Neutrophil (primary cell): ENCODE data around the gene PTPRD.
"Not testable (repeated sequence)": the region's sequence is repeated elsewhere in the genome, so short reads cannot be mapped to it uniquely, and the experiment has no call there.

ENCODE experiments used
- H3K27ac ChIP-seq: fragments of 200-600 bp; sonication (generic); 2 replicates; pipeline ENCODE4 v1.5.1; 2016; ENCODE audit warnings: mild to moderate bottlenecking, moderate library complexity
- H3K27me3 ChIP-seq: fragments of 200-600 bp; sonication (generic); 2 replicates; pipeline ENCODE4 v1.6.0; 2016; ENCODE audit warnings: mild to moderate bottlenecking
- H3K36me3 ChIP-seq: fragments of 200-600 bp; sonication (generic); 2 replicates; pipeline ENCODE4 v1.5.1; 2017
- H3K4me1 ChIP-seq, 2 experiments: fragments of 200-600 bp in 1 of 2; sonication (generic) in 1 of 2; 1 replicate in 1 of 2; 2 replicates in 1 of 2; pipeline versions ENCODE4 v1.5.1 to v1.6.1; 2013 to 2016; ENCODE audit warnings: low read depth in 1 of 2, low read length in 1 of 2, mild to moderate bottlenecking in 1 of 2, moderate library complexity in 1 of 2; ENCODE audit not compliant: control insufficient read depth in 1 of 2, insufficient read depth in 1 of 2
- H3K4me3 ChIP-seq, 2 experiments: fragments of 200-600 bp in 1 of 2; sonication (generic) in 1 of 2; 1 replicate in 1 of 2; 2 replicates in 1 of 2; pipeline ENCODE4 v1.5.1; 2013 to 2016; ENCODE audit warnings: low read depth in 1 of 2, low read length in 1 of 2, mild to moderate bottlenecking in 1 of 2, moderate library complexity in 1 of 2
- H3K9me3 ChIP-seq: fragments of 200-600 bp; sonication (generic); 2 replicates; pipeline ENCODE4 v1.5.1; 2016
- CTCF ChIP-seq: fragments of 200-600 bp; sonication (generic); IDR thresholded peaks from 2 replicates; pipeline ENCODE4 v1.5.1; 2016; ENCODE audit warnings: antibody characterized with exemption

PTPRD gene

GRCh38 chr9:9326749-9327148 lies 1286.1 kb downstream of the PTPRD start:
- TF ChIP-seq CTCF, result no peak
- Histone ChIP-seq H3K27me3 (no peaks in the 10 kb centered on the region), H3K36me3 (no peaks in the 10 kb centered on the region), H3K4me1 (no peaks in the 10 kb centered on the region), H3K4me3 (no peak overlapping the region), H3K27ac (no peak overlapping the region), H3K9me3 (no peaks in the 10 kb centered on the region)

GRCh38 chr9:9319007-9319406 lies 1293.8 kb downstream of the PTPRD start:
- no peak overlapping the region for H3K4me3 ChIP-seq
- H3K9me3 ChIP-seq, result no peaks in the 10 kb centered on the region
- no peaks in the 10 kb centered on the region for H3K4me1 ChIP-seq
- no peaks in the 10 kb centered on the region for H3K36me3 ChIP-seq
- no peak overlapping the region for H3K27ac ChIP-seq
- TF ChIP-seq CTCF, result no peak
- no peaks in the 10 kb centered on the region for H3K27me3 ChIP-seq

DNA sequence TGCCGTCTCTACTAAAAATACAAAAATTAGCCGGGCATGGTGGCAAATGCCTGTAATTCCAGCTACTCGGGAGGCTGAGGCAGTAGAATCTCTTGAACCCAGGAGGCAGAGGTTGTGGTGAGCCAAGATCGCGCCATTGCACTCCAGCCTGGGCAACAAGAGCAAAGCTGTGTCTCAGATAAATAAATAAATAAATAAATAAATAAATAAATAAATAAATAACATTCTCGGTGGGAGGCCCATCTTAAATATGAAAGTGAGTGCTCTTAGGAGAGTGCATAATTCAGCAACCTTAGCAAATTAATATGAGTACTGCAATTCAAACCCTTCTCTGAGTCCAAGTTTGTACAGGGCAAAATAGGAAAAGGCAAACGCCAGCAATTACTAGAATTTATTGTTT lies 1302.1 kb downstream of the PTPRD start:
- not testable (repeated sequence) for H3K9me3 ChIP-seq, H3K4me1 ChIP-seq, H3K27ac ChIP-seq, H3K4me3 ChIP-seq, H3K27me3 ChIP-seq, H3K36me3 ChIP-seq

GRCh38 chr9:9305600-9305999 lies 1307.2 kb downstream of the PTPRD start:
- Histone ChIP-seq H3K4me3 (no peak overlapping the region), H3K4me1 (no peaks in the 10 kb centered on the region), H3K36me3 (no peaks in the 10 kb centered on the region), H3K9me3 (no peaks in the 10 kb centered on the region), H3K27me3 (no peaks in the 10 kb centered on the region), H3K27ac (no peak overlapping the region)
- TF ChIP-seq CTCF, result no peak

- Histone ChIP-seq H3K27me3 (no peaks in the 10 kb centered on the region), H3K4me3 (no peak overlapping the region), H3K36me3 (no peaks in the 10 kb centered on the region), H3K9me3 (no peaks in the 10 kb centered on the region), H3K27ac (no peak overlapping the region), H3K4me1 (no peaks in the 10 kb centered on the region)
- no peak for TF ChIP-seq CTCF
Observed at GRCh38 chr9:9299134-9299533, 1313.7 kb downstream of the PTPRD start.

DNA sequence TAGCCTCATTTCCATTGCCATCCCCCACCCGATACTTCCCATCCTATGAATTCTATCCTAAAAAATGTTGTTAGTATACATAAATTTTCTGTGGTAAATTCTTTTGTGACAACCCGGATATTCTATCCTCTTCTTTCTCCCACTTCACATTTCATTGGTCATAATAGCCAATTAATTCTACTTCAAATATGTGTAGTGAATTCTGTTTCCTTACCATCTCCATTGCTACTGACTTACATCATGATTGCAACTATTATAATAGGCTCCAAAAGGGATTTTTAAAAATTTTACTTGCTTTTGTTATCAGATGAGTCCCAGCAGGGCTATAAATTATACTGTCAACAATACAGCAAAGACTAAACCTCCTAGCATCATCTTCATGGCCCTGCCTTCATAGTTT lies 1326.8 kb downstream of the PTPRD start:
- no peak for TF ChIP-seq CTCF
- no peaks in the 10 kb centered on the region for H3K9me3 ChIP-seq
- H3K36me3 ChIP-seq, result no peaks in the 10 kb centered on the region
- no peaks in the 10 kb centered on the region for H3K4me1 ChIP-seq
- H3K27me3 ChIP-seq, result no peaks in the 10 kb centered on the region
- H3K27ac ChIP-seq, result no peak overlapping the region
- H3K4me3 ChIP-seq, result no peak overlapping the region
